CD4-positive, alpha-beta T cell treated with Interferon gamma for 1 hour (primary cell): ENCODE results near the gene LCMT2.
A peak's percentile ranks its signal among the peaks of the same experiment; 100 is the strongest.
"Not testable (repeated sequence)": the region's sequence is repeated elsewhere in the genome, so short reads cannot be mapped to it uniquely, and the experiment has no call there.

Experiments used
- DNase-seq: peaks from one replicate; pipeline ENCODE4 v3.0.0-alpha.2; 2020

The LCMT2 gene

GRCh38 chr15:43312378-43312777 is 18.0 kb downstream of the LCMT2 start:
- DNase-seq, result no peak

GRCh38 chr15:43302205-43302817 is 28.1 kb downstream of the LCMT2 start, which contains the start of gene TGM7:
Gene TGM7, minus strand, starts transcription at chr15:43302255.
- DNase-seq, result no peak

GRCh38 chr15:43299884-43300283 is 30.5 kb downstream of the LCMT2 start:
- DNase-seq, result no peak

- DNase-seq, result no peak
These were observed 31.0 kb downstream of the LCMT2 start for GRCh38 chr15:43299411-43299810.

GRCh38 chr15:43294091-43294706 is 36.2 kb downstream of the LCMT2 start:
- DNase-seq, result no peak

- no peak for DNase-seq
These were observed 36.9 kb downstream of the LCMT2 start for GRCh38 chr15:43293432-43293831.

GRCh38 chr15:43292375-43293078 is 37.8 kb downstream of the LCMT2 start:
- DNase-seq, result no peak

GRCh38 chr15:43289656-43290055 is 40.7 kb downstream of the LCMT2 start:
- not testable (repeated sequence) for DNase-seq

GRCh38 chr15:43287254-43287653 is 43.1 kb downstream of the LCMT2 start:
- DNase-seq, result no peak

GRCh38 chr15:43286074-43286473 is 44.3 kb downstream of the LCMT2 start:
- DNase-seq, result no peak

GRCh38 chr15:43285609-43286037 is 44.8 kb downstream of the LCMT2 start:
- DNase-seq, result peak; percentile 33

- no peak for DNase-seq
These were observed 46.8 kb downstream of the LCMT2 start for GRCh38 chr15:43283526-43283925.

- no peak for DNase-seq
These were observed 48.3 kb downstream of the LCMT2 start for GRCh38 chr15:43281926-43282602.

- no peak for DNase-seq
These were observed 49.4 kb downstream of the LCMT2 start for GRCh38 chr15:43280996-43281395.

GRCh38 chr15:43279496-43279895 is 50.9 kb downstream of the LCMT2 start:
- DNase-seq, result no peak

- no peak for DNase-seq
These were observed 51.5 kb downstream of the LCMT2 start for GRCh38 chr15:43278869-43279268.

GRCh38 chr15:43277901-43278300 is 52.5 kb downstream of the LCMT2 start:
- no peak for DNase-seq

GRCh38 chr15:43277231-43277823 is 53.0 kb downstream of the LCMT2 start:
- no peak for DNase-seq

GRCh38 chr15:43276563-43277200 is 53.7 kb downstream of the LCMT2 start:
- no peak for DNase-seq

GRCh38 chr15:43275740-43276562 is 54.4 kb downstream of the LCMT2 start:
- DNase-seq, result no peak

GRCh38 chr15:43274136-43274535 is 56.2 kb downstream of the LCMT2 start:
- DNase-seq, result no peak
